ENCODE measurements around the gene ATOX1. TPM values are rescaled to one million over a fixed set of nuclear protein-coding genes. Genes with fewer than 3 reads are reported as not detected.

The ATOX1 gene
- total RNA-seq, 1 experiment from 2014 or later = 65.6 TPM

DNA sequence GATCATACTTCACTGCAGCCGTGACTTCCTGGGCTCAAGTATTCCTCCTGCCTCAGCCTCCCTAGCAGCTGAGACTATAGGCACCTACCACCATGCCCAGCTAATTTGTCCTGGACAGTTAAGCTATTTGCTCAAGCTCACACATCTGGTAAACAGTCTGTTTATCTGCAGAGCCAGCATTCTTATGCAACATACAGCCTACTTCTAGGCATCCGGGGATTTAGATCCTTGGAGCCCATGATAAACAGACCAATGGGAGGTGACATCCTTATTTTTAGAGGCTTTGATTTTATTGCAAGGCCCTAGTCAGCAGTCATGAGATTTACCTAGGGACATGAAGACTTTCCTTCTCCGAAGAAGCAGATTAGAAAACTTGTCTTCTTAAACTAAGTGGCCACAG is 21.0 kb downstream of the ATOX1 start:
- no peak for DNase-seq (ENCODE audit: low spot score)
- ChIA-PET CTCF (interaction anchor here (1.2 kb wide), 1 partner anchor 79 kb away, joined by 3 read pairs; no protein-coding TSS in a partner anchor), POLR2A (ENCODE audit: low non-redundant PET) (no interaction called here)
- H3K4me3 ChIP-seq (ENCODE audit: low read depth, low read length, poor library complexity, severe bottlenecking) = no peak overlapping the region
- H3K4me1 ChIP-seq (ENCODE audit: insufficient read depth, low read length, poor library complexity, severe bottlenecking) = peaks cover 14% of the 10 kb centered on the region
- TF ChIP-seq, protein P1, sequence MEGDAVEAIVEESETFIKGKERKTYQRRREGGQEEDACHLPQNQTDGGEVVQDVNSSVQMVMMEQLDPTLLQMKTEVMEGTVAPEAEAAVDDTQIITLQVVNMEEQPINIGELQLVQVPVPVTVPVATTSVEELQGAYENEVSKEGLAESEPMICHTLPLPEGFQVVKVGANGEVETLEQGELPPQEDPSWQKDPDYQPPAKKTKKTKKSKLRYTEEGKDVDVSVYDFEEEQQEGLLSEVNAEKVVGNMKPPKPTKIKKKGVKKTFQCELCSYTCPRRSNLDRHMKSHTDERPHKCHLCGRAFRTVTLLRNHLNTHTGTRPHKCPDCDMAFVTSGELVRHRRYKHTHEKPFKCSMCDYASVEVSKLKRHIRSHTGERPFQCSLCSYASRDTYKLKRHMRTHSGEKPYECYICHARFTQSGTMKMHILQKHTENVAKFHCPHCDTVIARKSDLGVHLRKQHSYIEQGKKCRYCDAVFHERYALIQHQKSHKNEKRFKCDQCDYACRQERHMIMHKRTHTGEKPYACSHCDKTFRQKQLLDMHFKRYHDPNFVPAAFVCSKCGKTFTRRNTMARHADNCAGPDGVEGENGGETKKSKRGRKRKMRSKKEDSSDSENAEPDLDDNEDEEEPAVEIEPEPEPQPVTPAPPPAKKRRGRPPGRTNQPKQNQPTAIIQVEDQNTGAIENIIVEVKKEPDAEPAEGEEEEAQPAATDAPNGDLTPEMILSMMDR (conservative IDR thresholded peaks at IDR 0.05; ENCODE audit: low read depth, low read length) = no peak
- TF ChIP-seq EZH2 (IDR thresholded peaks at IDR 0.05; ENCODE audit: borderline replicate concordance, low read depth, low read length, poor library complexity, severe bottlenecking) = no peak
- no peaks in the 10 kb centered on the region for H3K9me3 ChIP-seq (ENCODE audit: low read depth, low read length, poor library complexity, severe bottlenecking)
- H3K36me3 ChIP-seq (ENCODE audit: insufficient read depth, low read length, poor library complexity, severe bottlenecking) = no peaks in the 10 kb centered on the region
- no TSS peak for BruUV-seq (replicated peaks)
- no peaks in the 10 kb centered on the region for H3K27me3 ChIP-seq (replicated peaks; ENCODE audit: insufficient read depth, low read depth, low read length, poor library complexity)
- intact Hi-C loops (cut with micrococcal nuclease; ENCODE audit: unreplicated experiment) = no loop called here
- H3K27ac ChIP-seq (ENCODE audit: low read depth, low read length, poor library complexity, severe bottlenecking) = no peak overlapping the region

DNA sequence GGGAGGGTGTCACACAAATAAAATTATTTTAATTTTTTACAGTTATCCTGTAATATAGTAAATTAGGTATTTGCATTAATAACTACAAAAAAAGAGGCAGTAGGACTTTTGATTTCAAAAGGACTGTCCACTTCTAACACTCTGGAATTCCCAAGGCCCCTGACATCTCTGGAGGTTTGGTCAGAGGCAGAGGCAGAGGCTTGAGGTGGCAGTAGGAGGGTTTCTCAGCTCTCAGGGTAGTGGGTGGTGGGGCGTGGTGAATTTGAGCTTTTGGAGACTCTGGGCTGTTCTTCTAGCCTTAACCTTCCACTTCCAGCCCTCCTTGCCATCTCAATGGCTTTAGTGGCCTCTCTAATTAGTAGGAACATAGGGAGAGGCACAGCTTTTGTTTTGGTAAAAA is 22.8 kb downstream of the ATOX1 start:
- TF ChIP-seq, protein P1 (conservative IDR thresholded peaks at IDR 0.05; ENCODE audit: low read depth, low read length) = no peak
- no peak for TF ChIP-seq EZH2 (IDR thresholded peaks at IDR 0.05; ENCODE audit: borderline replicate concordance, low read depth, low read length, poor library complexity, severe bottlenecking)
- intact Hi-C loops (cut with micrococcal nuclease; ENCODE audit: unreplicated experiment) = no loop called here
- ChIA-PET CTCF (interaction anchor here (1.9 kb wide), 1 partner anchor 77 kb away, joined by 8 read pairs; no protein-coding TSS in a partner anchor), POLR2A (ENCODE audit: low non-redundant PET) (no interaction called here)
- no peaks in the 10 kb centered on the region for H3K36me3 ChIP-seq (ENCODE audit: insufficient read depth, low read length, poor library complexity, severe bottlenecking)
- no peak for DNase-seq (ENCODE audit: low spot score)
- no peak overlapping the region for H3K4me3 ChIP-seq (ENCODE audit: low read depth, low read length, poor library complexity, severe bottlenecking)
- BruUV-seq (replicated peaks) = no TSS peak
- H3K27me3 ChIP-seq (replicated peaks; ENCODE audit: insufficient read depth, low read depth, low read length, poor library complexity) = no peaks in the 10 kb centered on the region
- H3K4me1 ChIP-seq (ENCODE audit: insufficient read depth, low read length, poor library complexity, severe bottlenecking) = peaks cover 10% of the 10 kb centered on the region
- H3K9me3 ChIP-seq (ENCODE audit: low read depth, low read length, poor library complexity, severe bottlenecking) = no peaks in the 10 kb centered on the region
- H3K27ac ChIP-seq (ENCODE audit: low read depth, low read length, poor library complexity, severe bottlenecking) = no peak overlapping the region

DNA sequence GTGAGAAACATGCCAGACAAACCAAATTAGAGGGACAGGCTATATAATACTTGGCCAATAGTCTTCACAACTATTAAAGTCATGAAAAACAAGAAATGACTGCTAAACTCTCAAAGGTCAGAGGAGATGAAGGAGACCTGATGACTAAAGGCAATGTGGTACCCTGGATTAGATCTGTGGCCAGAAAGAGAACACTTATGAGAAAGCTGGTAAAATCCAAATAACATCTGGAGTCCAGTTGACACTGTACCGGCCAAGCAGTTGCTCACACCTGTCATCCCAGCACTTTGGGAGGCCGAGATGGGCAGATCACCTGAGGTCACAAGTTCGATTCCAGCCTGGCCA is 24.4 kb downstream of the ATOX1 start:
- H3K9me3 ChIP-seq (ENCODE audit: low read depth, low read length, poor library complexity, severe bottlenecking) = no peaks in the 10 kb centered on the region
- no TSS peak for BruUV-seq (replicated peaks)
- intact Hi-C loops (cut with micrococcal nuclease; ENCODE audit: unreplicated experiment) = no loop called here
- ChIA-PET POLR2A (ENCODE audit: low non-redundant PET) (no interaction called here), CTCF (no interaction called here)
- no peak overlapping the region for H3K27ac ChIP-seq (ENCODE audit: low read depth, low read length, poor library complexity, severe bottlenecking)
- no peaks in the 10 kb centered on the region for H3K27me3 ChIP-seq (replicated peaks; ENCODE audit: insufficient read depth, low read depth, low read length, poor library complexity)
- no peaks in the 10 kb centered on the region for H3K4me1 ChIP-seq (ENCODE audit: insufficient read depth, low read length, poor library complexity, severe bottlenecking)
- H3K4me3 ChIP-seq (ENCODE audit: low read depth, low read length, poor library complexity, severe bottlenecking) = no peak overlapping the region
- TF ChIP-seq EZH2 (IDR thresholded peaks at IDR 0.05; ENCODE audit: borderline replicate concordance, low read depth, low read length, poor library complexity, severe bottlenecking) = no peak
- TF ChIP-seq, protein P1 (conservative IDR thresholded peaks at IDR 0.05; ENCODE audit: low read depth, low read length) = no peak
- DNase-seq (ENCODE audit: low spot score) = no peak
- no peaks in the 10 kb centered on the region for H3K36me3 ChIP-seq (ENCODE audit: insufficient read depth, low read length, poor library complexity, severe bottlenecking)
